SK-N-MC (cell line): ENCODE data around the gene NUDT12.

Experiments used
- EZH2 ChIP-seq: fragments of 200-600 bp; sonication (generic); IDR thresholded peaks from one replicate; pipeline ENCODE4 v1.6.1; 2017; ENCODE audit warnings: antibody characterized with exemption
- FOXP2 ChIP-seq: optimal IDR thresholded peaks from 2 replicates; pipeline ENCODE3; 2011; ENCODE audit warnings: mild to moderate bottlenecking, moderate library complexity; ENCODE audit not compliant: insufficient read depth; ENCODE audit errors: extremely low read length, control extremely low read depth
- POLR2AphosphoS5 ChIP-seq: IDR thresholded peaks from 2 replicates; pipeline ENCODE4 v1.6.1; 2012; ENCODE audit warnings: mild to moderate bottlenecking, low read depth, low read length, borderline replicate concordance

GRCh38 chr5:103522586-103522985 is 40.0 kb downstream of the NUDT12 start:
- TF ChIP-seq POLR2AphosphoS5: no peak
- no peak for TF ChIP-seq EZH2
- no peak for TF ChIP-seq FOXP2
